IPS DF 4.7 (cell line): ENCODE measurements around the gene IQUB.
"Not testable (repeated sequence)": the region's sequence is repeated elsewhere in the genome, so short reads cannot be mapped to it uniquely, and the experiment has no call there.

ENCODE experiments used
- DNase-seq: peaks from one replicate; pipeline ENCODE4 v3.0.0-alpha.2; 2013; ENCODE audit warnings: low spot score; ENCODE audit errors: extremely low read depth

Gene IQUB

DNA sequence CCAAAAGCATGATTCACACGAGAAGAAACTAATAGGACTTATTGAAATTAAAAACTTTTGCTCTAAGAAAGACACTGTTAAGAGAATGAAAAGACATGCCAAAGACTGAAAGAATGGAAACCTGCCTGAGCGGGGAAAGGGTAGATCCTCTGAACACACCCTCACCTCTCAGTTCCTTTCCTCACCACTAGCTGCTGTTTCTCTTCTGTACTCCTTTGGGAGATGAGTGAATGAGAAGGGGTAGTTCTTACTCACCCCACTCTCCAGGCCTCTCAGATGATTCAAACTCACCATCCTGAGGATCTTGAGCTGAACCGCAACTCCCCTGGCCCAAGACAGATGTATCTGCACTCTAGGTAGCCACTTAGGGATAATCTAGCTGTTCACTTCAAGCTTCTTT is 41.9 kb downstream of the IQUB start:
- DNase-seq = no peak

GRCh38 chr7:123485721-123486120 is 48.7 kb downstream of the IQUB start:
- no peak for DNase-seq

GRCh38 chr7:123485187-123485586 is 49.2 kb downstream of the IQUB start:
- no peak for DNase-seq

- no peak for DNase-seq
These were observed 50.2 kb downstream of the IQUB start for GRCh38 chr7:123484199-123484598.

- DNase-seq = no peak
These were observed 54.3 kb downstream of the IQUB start for GRCh38 chr7:123480107-123480506.

DNA sequence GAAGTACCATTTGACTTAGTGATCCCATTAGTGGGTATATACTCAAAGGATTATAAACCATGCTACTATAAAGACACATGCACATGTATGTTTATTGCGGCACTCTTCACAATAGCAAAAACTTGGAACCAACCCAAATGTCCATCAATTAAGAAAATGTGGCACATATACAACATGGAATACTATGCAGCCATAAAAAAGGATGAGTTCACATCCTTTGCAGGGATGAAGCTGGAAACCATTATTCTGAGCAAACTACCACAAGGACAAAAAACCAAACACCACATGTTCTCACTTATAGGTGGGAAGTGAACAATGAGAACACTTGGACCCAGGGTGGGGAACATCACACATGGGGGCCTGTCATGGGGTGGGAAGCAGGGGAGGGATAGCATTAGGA is 56.3 kb downstream of the IQUB start:
- DNase-seq = not testable (repeated sequence)

DNA sequence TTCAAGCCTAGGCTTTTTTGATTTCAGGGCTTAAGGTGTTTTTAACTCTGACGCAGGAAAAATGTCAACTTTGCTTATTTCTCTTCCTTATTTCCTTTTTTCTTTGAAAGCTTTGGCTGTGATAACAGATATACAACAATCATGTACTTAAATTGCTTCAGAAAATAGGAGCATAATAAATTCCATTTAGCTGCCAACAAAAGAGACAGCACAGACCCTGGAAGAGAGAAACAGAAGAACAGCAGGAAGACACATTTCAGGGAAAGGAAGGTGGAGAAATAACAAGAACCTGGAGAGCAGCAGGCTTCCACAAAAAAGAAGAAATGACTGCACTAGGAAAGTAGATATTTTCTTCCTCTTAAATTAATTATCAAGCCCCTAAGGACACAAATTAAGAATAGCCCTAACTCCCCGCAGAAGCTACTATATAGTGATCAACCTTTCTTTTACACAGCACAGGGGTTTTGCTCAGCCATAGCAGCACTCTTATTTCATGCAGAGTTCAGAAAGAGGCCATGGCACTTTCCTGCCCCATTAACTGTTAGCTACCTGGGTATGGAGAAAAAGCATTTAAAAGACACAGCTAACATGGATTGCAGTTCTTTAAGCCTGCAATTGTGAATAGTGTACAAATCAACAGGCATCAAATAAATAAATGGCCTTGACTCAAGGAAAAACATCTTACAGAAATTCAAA is 61.5 kb downstream of the IQUB start:
- DNase-seq = no peak

DNA sequence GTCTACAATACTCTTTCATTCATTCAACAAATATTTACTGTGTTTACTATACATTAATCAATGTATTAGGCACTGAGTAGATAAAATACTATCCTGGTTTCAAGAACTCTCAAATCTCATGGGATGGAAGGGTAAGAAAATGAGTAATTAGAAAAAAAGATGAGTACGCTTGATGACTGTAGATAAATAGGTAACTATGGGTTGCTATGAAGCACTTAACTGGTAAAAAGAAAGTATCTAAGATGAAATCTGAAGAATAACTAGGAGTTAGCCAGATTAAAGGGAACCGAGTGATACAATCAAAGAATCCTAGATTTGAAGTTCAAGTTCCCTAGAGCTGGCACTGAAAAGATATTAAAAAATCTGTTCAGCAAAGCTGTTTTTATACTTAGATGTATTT is 62.1 kb downstream of the IQUB start:
- no peak for DNase-seq

DNA sequence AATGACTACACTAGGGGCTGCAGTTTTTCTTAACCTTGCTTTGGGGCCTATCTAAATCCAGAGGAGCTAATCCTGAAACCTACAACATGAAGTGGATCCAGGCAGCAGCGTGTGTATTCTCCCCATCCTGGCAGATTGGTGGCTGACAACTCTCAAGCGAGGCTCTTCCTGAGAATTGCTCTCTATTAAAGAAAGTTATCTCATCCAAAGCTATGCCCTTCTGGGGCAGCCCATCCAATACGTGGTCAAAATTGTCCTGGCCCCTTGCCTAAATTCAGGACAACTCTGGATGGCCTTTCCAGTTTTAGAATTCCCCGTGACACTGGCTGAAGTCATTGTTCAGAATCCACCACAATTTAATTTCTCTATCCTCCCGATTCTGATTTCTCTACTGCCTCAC is 66.1 kb downstream of the IQUB start:
- no peak for DNase-seq

DNA sequence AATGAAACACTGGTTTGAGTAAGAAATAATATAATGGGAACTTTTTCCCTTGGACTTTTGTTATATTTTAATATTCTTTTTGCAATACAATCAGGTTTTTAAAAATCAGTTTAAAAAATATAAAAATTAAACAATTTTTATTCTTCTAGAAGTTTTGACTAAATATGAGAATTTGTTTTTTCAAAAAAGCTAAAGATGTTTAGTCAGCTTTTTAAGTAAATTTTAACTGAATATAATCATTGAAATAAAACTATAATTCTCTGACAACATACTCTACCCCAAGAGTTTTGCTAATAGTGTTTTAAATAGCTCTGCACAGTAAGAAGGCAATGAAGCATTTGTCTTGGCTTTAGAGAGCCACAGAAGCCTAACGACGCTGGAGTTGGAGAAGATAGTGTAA is 70.5 kb downstream of the IQUB start:
- DNase-seq = no peak

DNA sequence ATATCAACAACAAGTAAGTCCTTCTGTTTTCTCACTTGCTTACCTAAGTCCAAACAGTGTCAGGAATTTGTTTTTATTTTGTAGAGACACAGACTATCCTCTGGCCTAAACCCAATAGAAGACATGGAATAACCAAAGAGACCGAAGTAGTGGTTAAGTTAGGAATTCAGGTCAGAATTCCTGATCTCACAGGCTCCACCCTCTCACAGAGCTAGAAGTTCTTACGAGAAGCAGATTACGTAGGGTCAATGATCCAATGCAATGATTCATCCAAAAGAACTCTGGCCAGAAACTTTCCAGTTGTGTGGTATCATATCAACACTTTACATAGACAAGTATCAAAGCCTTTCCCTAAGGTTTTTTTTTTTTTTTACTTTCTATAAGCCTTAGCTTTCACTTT is 73.8 kb downstream of the IQUB start:
- DNase-seq = no peak

GRCh38 chr7:123455965-123456470 is 78.4 kb downstream of the IQUB start:
- no peak for DNase-seq

- DNase-seq = peak; percentile 89
These were observed 94.3 kb downstream of the IQUB start for GRCh38 chr7:123440101-123440548.

- DNase-seq = no peak
These were observed 95.2 kb downstream of the IQUB start for GRCh38 chr7:123439191-123439590.

GRCh38 chr7:123437447-123437995 is 96.9 kb downstream of the IQUB start:
- no peak for DNase-seq

GRCh38 chr7:123435080-123435700 is 99.2 kb downstream of the IQUB start:
- DNase-seq = no peak

- no peak for DNase-seq
These were observed 100.7 kb downstream of the IQUB start for GRCh38 chr7:123433665-123434064.

DNA sequence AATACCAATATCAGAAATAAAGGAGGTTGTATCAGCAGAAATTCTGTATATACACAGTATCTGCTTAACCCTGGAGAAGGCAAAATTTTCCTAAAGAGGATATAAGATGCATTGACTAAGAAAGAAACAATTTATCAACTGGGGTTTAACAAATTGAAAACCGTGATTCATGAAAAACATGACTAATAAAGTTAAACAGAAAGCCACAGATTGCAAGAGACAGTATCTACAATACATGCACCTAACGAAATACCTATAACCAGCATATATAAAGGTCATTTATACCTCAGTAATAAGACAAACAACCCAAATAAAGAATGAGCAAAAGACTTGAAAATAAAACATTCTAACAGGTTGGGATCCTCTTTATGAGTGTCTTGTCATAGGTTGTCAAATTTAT is 101.8 kb downstream of the IQUB start:
- no peak for DNase-seq

- DNase-seq = no peak
These were observed 103.2 kb downstream of the IQUB start for GRCh38 chr7:123431075-123431614.

- DNase-seq = no peak
These were observed 109.1 kb downstream of the IQUB start for GRCh38 chr7:123425246-123425645.

- no peak for DNase-seq
These were observed 109.9 kb downstream of the IQUB start for GRCh38 chr7:123424463-123424862.

DNA sequence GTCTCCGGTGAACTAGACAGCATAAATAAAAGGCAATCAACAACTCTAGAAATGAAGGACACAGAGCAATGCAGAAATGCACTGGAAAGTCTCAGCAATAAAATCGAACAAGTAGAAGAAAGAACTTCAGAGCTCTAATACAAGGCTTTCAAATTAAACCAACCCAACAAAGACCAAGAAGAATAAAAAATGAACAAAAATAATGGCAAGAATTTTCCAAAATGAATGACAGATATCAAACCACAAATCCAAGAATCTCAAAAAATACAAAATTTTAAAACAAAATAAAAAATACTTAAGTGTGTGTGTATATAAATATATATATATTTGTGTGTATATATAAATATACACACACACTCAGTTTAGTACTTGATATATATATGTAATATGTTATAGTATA is 110.8 kb downstream of the IQUB start:
- DNase-seq = no peak
